ENCODE results near the gene SLC12A7.

GRCh38 chr5:1050423-1051365 lies 61.2 kb downstream of the SLC12A7 start:
- TF ChIP-seq STAT6 (CRISPR knock-in tag; conservative IDR thresholded peaks at IDR 0.05; ENCODE audit: low read depth) (no peak), CBFB (CRISPR knock-in tag; IDR thresholded peaks at IDR 0.05; ENCODE audit: low read depth) (no peak), CTCF (IDR thresholded peaks at IDR 0.05) (no peak), FOXP4 (CRISPR knock-in tag; IDR thresholded peaks at IDR 0.05) (no peak)
